Measurements from ENCODE around the gene GDF10. TPM values are rescaled to one million over a fixed set of nuclear protein-coding genes. Genes with fewer than 3 reads are reported as not detected.

Gene GDF10
- polyA plus RNA-seq, 1 of the 3 experiments (the other 2 are of a cell fraction): 0.02 TPM

DNA sequence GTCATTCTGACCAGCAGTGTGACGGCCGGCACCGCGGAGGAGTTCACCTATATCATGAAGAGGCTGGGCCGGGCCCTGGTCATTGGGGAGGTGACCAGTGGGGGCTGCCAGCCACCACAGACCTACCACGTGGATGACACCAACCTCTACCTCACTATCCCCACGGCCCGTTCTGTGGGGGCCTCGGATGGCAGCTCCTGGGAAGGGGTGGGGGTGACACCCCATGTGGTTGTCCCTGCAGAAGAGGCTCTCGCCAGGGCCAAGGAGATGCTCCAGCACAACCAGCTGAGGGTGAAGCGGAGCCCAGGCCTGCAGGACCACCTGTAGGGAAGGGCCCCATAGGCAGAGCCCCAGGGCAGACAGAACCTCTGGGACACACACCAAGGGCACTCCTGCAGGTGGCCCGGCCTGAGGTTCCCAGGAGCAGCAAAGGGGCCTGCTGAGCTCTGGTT is 57.2 kb downstream of the GDF10 start:
- H3K79me2 ChIP-seq (ENCODE audit: insufficient read depth): no peaks in the 10 kb centered on the region
- no peaks in the 10 kb centered on the region for H3K9me3 ChIP-seq
- no peak overlapping the region for H3K27ac ChIP-seq (ENCODE audit: low read depth in 2 of 2, low read length in 1 of 2)
- no peak for TF ChIP-seq FOSL2 (IDR thresholded peaks at IDR 0.05; ENCODE audit: borderline replicate concordance, low read depth)
- TF ChIP-seq RCOR1 (IDR thresholded peaks at IDR 0.05; ENCODE audit: low read length): no peak
- TF ChIP-seq SIN3A (IDR thresholded peaks at IDR 0.05; ENCODE audit: borderline replicate concordance, low read depth, low read length): no peak
- H3K27me3 ChIP-seq (ENCODE audit: insufficient read depth): peaks cover 10% of the 10 kb centered on the region; the same call in 1 of the 2 replicates
- DNase-seq: no peak
- POLR2A ChIA-PET: no interaction called here
- H4K20me1 ChIP-seq (ENCODE audit: insufficient read depth): no peaks in the 10 kb centered on the region
- peaks cover 3% of the 10 kb centered on the region for H3F3A ChIP-seq (replicated peaks; ENCODE audit: insufficient read depth)
- H3K36me3 ChIP-seq (replicated peaks in 1 of 2; ENCODE audit: control insufficient read depth in 1 of 2, insufficient read depth in 2 of 2, low read length in 1 of 2): no peaks in the 10 kb centered on the region
- H2AFZ ChIP-seq (ENCODE audit: low read depth): no peak overlapping the region
- CTCF ChIA-PET: interaction anchor here (1.8 to 2.5 kb wide), 2 partner anchors 16 to 332 kb away, joined by 6 to 14 read pairs; no protein-coding TSS in a partner anchor
- H3K9me2 ChIP-seq: no peaks in the 10 kb centered on the region
- H3K4me3 ChIP-seq (ENCODE audit: low read depth in 2 of 2, low read length in 1 of 2): no peak overlapping the region
- peaks cover 0 to 8% of the 10 kb centered on the region in 2 experiments; a peak in 1 of 4 replicates for H3K4me1 ChIP-seq (ENCODE audit: control insufficient read depth in 1 of 2, insufficient read depth in 2 of 2, low read depth in 1 of 2, low read length in 1 of 2)
- no peak overlapping the region for H3K4me2 ChIP-seq
- WGBS (ENCODE audit: low lambda C conversion rate): 74% methylated on average over 7 of the region's 12 CpGs
- H3K9ac ChIP-seq: no peak overlapping the region

DNA sequence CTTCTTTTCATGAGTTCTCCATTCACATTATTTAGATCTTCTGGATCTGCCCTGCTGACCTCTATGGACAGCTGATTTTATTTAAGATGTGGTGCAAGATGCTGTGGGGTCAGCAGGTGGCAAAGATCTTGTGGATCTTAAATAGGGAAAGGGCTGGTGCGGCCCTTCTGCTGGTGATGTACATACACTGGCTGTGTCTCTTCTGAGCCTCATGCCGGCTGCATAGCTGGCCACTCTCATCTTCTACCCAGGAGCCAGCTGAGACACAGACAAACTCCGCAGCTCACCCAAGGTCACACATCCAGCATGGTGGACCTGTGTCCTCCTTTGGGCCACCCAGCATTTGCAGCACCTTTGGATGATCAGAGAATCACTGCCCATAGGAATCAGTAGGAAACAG is 57.9 kb downstream of the GDF10 start:
- no peak for DNase-seq
- H3K4me2 ChIP-seq: no peak overlapping the region
- no peaks in the 10 kb centered on the region for H3K9me3 ChIP-seq
- H3K27ac ChIP-seq (ENCODE audit: low read depth in 2 of 2, low read length in 1 of 2): no peak overlapping the region
- H3K36me3 ChIP-seq (replicated peaks in 1 of 2; ENCODE audit: control insufficient read depth in 1 of 2, insufficient read depth in 2 of 2, low read length in 1 of 2): no peaks in the 10 kb centered on the region
- peaks cover 0 to 8% of the 10 kb centered on the region in 2 experiments; a peak in 1 of 4 replicates for H3K4me1 ChIP-seq (ENCODE audit: control insufficient read depth in 1 of 2, insufficient read depth in 2 of 2, low read depth in 1 of 2, low read length in 1 of 2)
- no peak overlapping the region for H3K4me3 ChIP-seq (ENCODE audit: low read depth in 2 of 2, low read length in 1 of 2)
- ChIA-PET CTCF (interaction anchor here (1.3 to 2.5 kb wide), 3 partner anchors 17 to 333 kb away, joined by 3 to 14 read pairs (median 6); no protein-coding TSS in a partner anchor), POLR2A (no interaction called here)
- no peaks in the 10 kb centered on the region for H3K79me2 ChIP-seq (ENCODE audit: insufficient read depth)
- TF ChIP-seq NFIC (IDR thresholded peaks at IDR 0.05; ENCODE audit: borderline replicate concordance) (no peak), REST (IDR thresholded peaks at IDR 0.05; ENCODE audit: low read depth, low read length) (no peak), EZH2phosphoT487 (IDR thresholded peaks at IDR 0.05; ENCODE audit: borderline replicate concordance, low read depth) (no peak), RCOR1 (IDR thresholded peaks at IDR 0.05; ENCODE audit: low read length) (no peak), RAD21 (IDR thresholded peaks at IDR 0.05; ENCODE audit: low read length) (no peak), FOXM1 (IDR thresholded peaks at IDR 0.05; ENCODE audit: low read depth) (no peak), TCF12 (IDR thresholded peaks at IDR 0.05) (no peak), SIN3A (IDR thresholded peaks at IDR 0.05; ENCODE audit: borderline replicate concordance, low read depth, low read length) (no peak), RFX5 (IDR thresholded peaks at IDR 0.05; ENCODE audit: low read length) (no peak)
- TF ChIP-seq, protein P1, sequence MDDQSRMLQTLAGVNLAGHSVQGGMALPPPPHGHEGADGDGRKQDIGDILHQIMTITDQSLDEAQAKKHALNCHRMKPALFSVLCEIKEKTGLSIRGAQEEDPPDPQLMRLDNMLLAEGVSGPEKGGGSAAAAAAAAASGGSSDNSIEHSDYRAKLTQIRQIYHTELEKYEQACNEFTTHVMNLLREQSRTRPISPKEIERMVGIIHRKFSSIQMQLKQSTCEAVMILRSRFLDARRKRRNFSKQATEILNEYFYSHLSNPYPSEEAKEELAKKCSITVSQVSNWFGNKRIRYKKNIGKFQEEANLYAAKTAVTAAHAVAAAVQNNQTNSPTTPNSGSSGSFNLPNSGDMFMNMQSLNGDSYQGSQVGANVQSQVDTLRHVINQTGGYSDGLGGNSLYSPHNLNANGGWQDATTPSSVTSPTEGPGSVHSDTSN (IDR thresholded peaks at IDR 0.05): no peak
- TF ChIP-seq, protein P2, sequence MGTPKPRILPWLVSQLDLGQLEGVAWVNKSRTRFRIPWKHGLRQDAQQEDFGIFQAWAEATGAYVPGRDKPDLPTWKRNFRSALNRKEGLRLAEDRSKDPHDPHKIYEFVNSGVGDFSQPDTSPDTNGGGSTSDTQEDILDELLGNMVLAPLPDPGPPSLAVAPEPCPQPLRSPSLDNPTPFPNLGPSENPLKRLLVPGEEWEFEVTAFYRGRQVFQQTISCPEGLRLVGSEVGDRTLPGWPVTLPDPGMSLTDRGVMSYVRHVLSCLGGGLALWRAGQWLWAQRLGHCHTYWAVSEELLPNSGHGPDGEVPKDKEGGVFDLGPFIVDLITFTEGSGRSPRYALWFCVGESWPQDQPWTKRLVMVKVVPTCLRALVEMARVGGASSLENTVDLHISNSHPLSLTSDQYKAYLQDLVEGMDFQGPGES (IDR thresholded peaks at IDR 0.05; ENCODE audit: low read depth, low read length): no peak
- WGBS (ENCODE audit: low lambda C conversion rate): 89% methylated on average over 3 of the region's 3 CpGs
- no peak overlapping the region for H2AFZ ChIP-seq (ENCODE audit: low read depth)
- no peaks in the 10 kb centered on the region for H3K9me2 ChIP-seq
- peaks cover 3% of the 10 kb centered on the region; the same call in 1 of the 2 replicates for H3K27me3 ChIP-seq (ENCODE audit: insufficient read depth)
- H4K20me1 ChIP-seq (ENCODE audit: insufficient read depth): no peaks in the 10 kb centered on the region
- H3F3A ChIP-seq (replicated peaks; ENCODE audit: insufficient read depth): peaks cover 3% of the 10 kb centered on the region
- no peak overlapping the region for H3K9ac ChIP-seq
